Spleen (tissue), 11 donors: ENCODE results near the gene ESRRB. TPM values are rescaled to one million over a fixed set of nuclear protein-coding genes. Genes with fewer than 3 reads are reported as not detected.
A peak's percentile ranks its signal among the peaks of the same experiment; 100 is the strongest.

Experiments used
- DNase-seq: peaks from one replicate; pipeline ENCODE4 v3.0.0-alpha.2; 2020
- H3K27ac ChIP-seq, 8 donors: fragments of 200-600 bp; sonication (generic) in 7 of 8; 1 replicate in 4 of 8; 2 replicates in 4 of 8; pipeline versions ENCODE4 v1.5.0 to v1.8.0; 2016 to 2021; ENCODE audit warnings: inconsistent platforms in 4 of 8, mild to moderate bottlenecking in 4 of 8, moderate library complexity in 1 of 8
- H3K27me3 ChIP-seq, 7 donors: fragments of 200-600 bp; sonication (generic) in 6 of 7; replicated peaks in 1 of 7; 1 replicate in 4 of 7; 2 replicates in 3 of 7; pipeline versions ENCODE4 v1.5.0 to v1.8.0; 2016 to 2021; ENCODE audit warnings: inconsistent platforms in 3 of 7, mild to moderate bottlenecking in 1 of 7
- H3K36me3 ChIP-seq, 6 donors: fragments of 200-600 bp; sonication (generic) in 5 of 6; 1 replicate in 4 of 6; 2 replicates in 2 of 6; pipeline versions ENCODE4 v1.5.0 to v1.8.0; 2016 to 2021; ENCODE audit warnings: inconsistent platforms in 2 of 6
- H3K4me1 ChIP-seq, 6 donors: fragments of 200-600 bp; sonication (generic) in 5 of 6; 1 replicate in 3 of 6; 2 replicates in 3 of 6; pipeline versions ENCODE4 v1.5.0 to v1.8.0; 2016 to 2021; ENCODE audit warnings: inconsistent platforms in 3 of 6
- H3K4me3 ChIP-seq, 8 donors: fragments of 200-600 bp; sonication (generic) in 7 of 8; 1 replicate in 4 of 8; 2 replicates in 4 of 8; pipeline versions ENCODE4 v1.5.0 to v1.8.0; 2016 to 2021; ENCODE audit warnings: inconsistent platforms in 4 of 8, mild to moderate bottlenecking in 4 of 8, moderate library complexity in 2 of 8
- H3K9me3 ChIP-seq, 8 donors: fragments of 200-600 bp; sonication (generic) in 7 of 8; 1 replicate in 4 of 8; 2 replicates in 4 of 8; pipeline versions ENCODE4 v1.5.0 to v1.8.0; 2016 to 2021; ENCODE audit warnings: inconsistent platforms in 4 of 8
- CTCF ChIP-seq, 11 experiments: fragments of 200-600 bp in 7 of 11; fragments of 450-650 bp in 4 of 11; sonication (generic) in 4 of 11; IDR thresholded peaks in 8 of 11; conservative IDR thresholded peaks in 3 of 11; 1 replicate in 7 of 11; 2 replicates in 4 of 11; pipeline versions ENCODE4 v1.4.0 to v1.8.0; 2016 to 2021; ENCODE audit warnings: antibody characterized with exemption in 11 of 11, inconsistent platforms in 4 of 11, mild to moderate bottlenecking in 1 of 11
- POLR2A ChIP-seq, 3 donors: fragments of 450-650 bp; IDR thresholded peaks; one replicate each; pipeline ENCODE4 v1.5.1; 2017; ENCODE audit warnings: antibody characterized with exemption in 3 of 3, mild to moderate bottlenecking in 1 of 3
- POLR2AphosphoS5 ChIP-seq, 3 donors: sonication (generic); formaldehyde crosslinking; IDR thresholded peaks; one replicate each; pipeline ENCODE4 v1.5.1; 2017; ENCODE audit warnings: antibody characterized with exemption in 3 of 3
- WGBS, 5 donors: extraction: QIAGEN DNeasy Blood & Tissue Kit in 3 of 5; methylation state at CpG; one replicate each; pipeline versions ENCODE4 v1.1.5 to v1.1.7; 2013 to 2018; 5-methylcytosine and 5-hydroxymethylcytosine counted together
- intact Hi-C: fragments of 100-400 bp; cut with DNase I; formaldehyde crosslinking; loops from one replicate; pipeline ENCODE4 v1.15.0; 2023; ENCODE audit warnings: low total_unique reads
- polyA plus RNA-seq, 3 donors: library from polyadenylated mRNA; stranded (reverse); fragments of 200-250 nt; gene quantifications; one replicate each; pipeline ENCODE4 v1.2.1, GENCODE V29; 2013
- total RNA-seq, 7 donors: library from RNA; depleted of rRNA in 3 of 7; stranded (reverse); fragments of >200 nt in 3 of 7; fragmentation: NEBNext Ultra II Directional in 4 of 7; extraction: Animal tissue kit (Norgen Biotek cat#: 25700) in 4 of 7; gene quantifications; one replicate each; pipeline versions ENCODE4 v1.1.0 to v1.2.1, GENCODE V29; 2016 to 2021
- donor health status: healthy with polysubstance abuse.
- donor health status: DM: no; HTN: no; CAD: no; lungs with moderate emphysema.
- donor health status: DM: no; HTN: no; CAD: no.
- donor health status: Bipolar disorder and iron deficiency.
- donor health status: healthy.
- donor health status: DM: no; HTN: no; CAD: no.
- donor health status: DM: yes; HTN: yes; CAD: no.

ESRRB gene
- total and polyA plus RNA-seq, 10 donors, result 0.10 to 1.1 (median 0.72) TPM; not detected in 1

DNA sequence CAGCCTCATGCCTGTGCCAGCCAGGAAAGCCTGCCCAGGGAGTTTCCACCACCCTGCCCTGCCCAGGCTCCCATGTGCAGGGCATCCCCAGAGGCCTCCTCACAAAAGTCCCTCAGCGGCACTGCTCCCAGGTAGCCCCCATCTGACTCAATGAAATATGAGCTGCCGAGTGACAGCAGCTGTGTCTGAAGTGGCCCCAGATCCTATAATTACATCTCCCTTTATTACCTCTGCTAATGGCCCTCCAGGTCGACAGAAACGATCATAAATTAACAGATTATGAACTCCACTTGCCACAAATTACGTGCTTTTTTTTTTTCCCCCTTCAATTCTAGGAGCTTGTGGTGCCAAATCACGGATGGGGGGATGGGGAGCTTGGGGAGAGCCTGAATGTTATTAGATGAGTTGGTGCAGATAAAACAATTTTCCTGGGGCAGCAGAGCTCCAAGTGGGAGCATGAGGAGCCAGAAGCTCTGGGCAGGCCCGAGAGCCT lies 110.4 kb downstream of the ESRRB start:
- WGBS, 5 donors, result 69 to 81% (median 78%) methylated on average over 7 of the region's 7 CpGs

DNA sequence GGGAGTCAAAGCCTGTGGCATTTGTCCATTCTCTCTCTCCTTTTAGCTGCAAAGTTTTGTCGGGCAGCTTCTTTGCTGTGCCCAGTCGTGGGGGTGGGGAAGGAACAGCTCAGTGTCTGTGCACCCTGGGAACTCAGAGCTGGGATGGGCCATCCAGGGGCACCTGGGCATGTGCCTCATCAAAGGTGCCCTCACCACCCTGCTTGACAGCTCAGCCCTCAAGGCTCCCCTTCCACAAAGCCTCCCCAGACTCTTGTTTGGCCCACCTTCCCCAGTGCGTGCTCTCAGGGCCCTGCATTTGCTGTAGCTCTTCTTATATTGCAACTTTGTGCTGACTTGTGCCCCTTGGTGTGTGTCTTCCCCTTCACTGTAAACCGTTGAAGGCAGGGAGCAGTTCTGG lies 112.6 kb downstream of the ESRRB start:
- Histone ChIP-seq H3K9me3 (no peaks in the 10 kb centered on the region), H3K27me3 (peaks cover 0 to 4% (median 0%) of the 10 kb centered on the region in 7 donors), H3K4me3 (no peak overlapping the region), H3K27ac (no peak overlapping the region), H3K36me3 (no peaks in the 10 kb centered on the region), H3K4me1 (no peaks in the 10 kb centered on the region)
- intact Hi-C loops, result no loop called here
- peak; percentile 60 for DNase-seq
- WGBS, 5 donors, result 81 to 89% (median 85%) methylated on average over 4 of the region's 4 CpGs
- TF ChIP-seq POLR2A (IDR thresholded peaks at IDR 0.05) (no peak), POLR2AphosphoS5 (IDR thresholded peaks at IDR 0.05) (no peak), CTCF (IDR thresholded peaks at IDR 0.05 in 8 of 11, conservative IDR thresholded peaks at IDR 0.05 in 3 of 11) (no peak)

More for the DNA sequence above, 110.4 kb downstream of the ESRRB start:
- no peak overlapping the region for H3K4me3 ChIP-seq
- H3K27ac ChIP-seq, result no peak overlapping the region
- TF ChIP-seq POLR2AphosphoS5 (IDR thresholded peaks at IDR 0.05) (no peak), CTCF (IDR thresholded peaks at IDR 0.05 in 8 of 11, conservative IDR thresholded peaks at IDR 0.05 in 3 of 11) (no peak), POLR2A (IDR thresholded peaks at IDR 0.05) (no peak)
- H3K9me3 ChIP-seq, result no peaks in the 10 kb centered on the region
- H3K36me3 ChIP-seq, result no peaks in the 10 kb centered on the region
- H3K27me3 ChIP-seq, result peaks cover 0 to 4% (median 0%) of the 10 kb centered on the region in 7 donors
- intact Hi-C loops, result no loop called here
- H3K4me1 ChIP-seq, result no peaks in the 10 kb centered on the region
- peak; percentile 25 for DNase-seq

DNA sequence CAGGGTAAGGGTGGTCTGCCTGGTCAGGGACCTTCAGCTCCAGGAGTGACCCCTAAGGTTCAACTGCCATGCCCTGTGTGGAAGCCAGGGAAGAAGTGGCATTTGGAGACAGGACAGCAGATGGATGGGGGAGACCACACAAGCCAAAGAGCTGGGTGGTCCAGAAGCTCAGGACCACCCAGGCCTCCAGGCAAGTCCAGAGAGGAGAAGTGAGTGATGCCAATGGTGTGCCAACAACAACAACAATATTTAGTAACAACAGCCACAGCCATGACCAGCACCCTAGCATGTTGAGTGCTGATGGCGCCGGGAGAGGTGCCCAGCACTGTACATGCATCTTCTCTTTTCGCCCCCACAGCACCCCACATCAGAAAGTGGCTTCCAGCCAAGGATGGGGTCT lies 113.7 kb downstream of the ESRRB start:
- no peak for TF ChIP-seq CTCF (IDR thresholded peaks at IDR 0.05 in 8 of 11, conservative IDR thresholded peaks at IDR 0.05 in 3 of 11)
- no peak for TF ChIP-seq POLR2A (IDR thresholded peaks at IDR 0.05)
- TF ChIP-seq POLR2AphosphoS5 (IDR thresholded peaks at IDR 0.05), result no peak
- Histone ChIP-seq H3K27ac (no peak overlapping the region), H3K27me3 (peaks cover 0 to 4% (median 0%) of the 10 kb centered on the region in 7 donors), H3K9me3 (no peaks in the 10 kb centered on the region), H3K36me3 (no peaks in the 10 kb centered on the region), H3K4me3 (no peak overlapping the region), H3K4me1 (no peaks in the 10 kb centered on the region)
- no peak for DNase-seq
- whole genome bisulfite sequencing, 5 donors, result 86 to 95% (median 92%) methylated on average over 3 of the region's 3 CpGs
- intact Hi-C loops, result no loop called here

GRCh38 chr14:76490111-76490510 lies 114.2 kb downstream of the ESRRB start:
- no peaks in the 10 kb centered on the region for H3K4me1 ChIP-seq
- H3K9me3 ChIP-seq, result no peaks in the 10 kb centered on the region
- intact Hi-C loops, result no loop called here
- H3K27me3 ChIP-seq, result peaks cover 0 to 4% (median 0%) of the 10 kb centered on the region in 7 donors
- WGBS, 5 donors, result 81 to 94% (median 88%) methylated on average over 2 of the region's 2 CpGs
- H3K36me3 ChIP-seq, result no peaks in the 10 kb centered on the region
- no peak for DNase-seq
- no peak overlapping the region for H3K27ac ChIP-seq
- H3K4me3 ChIP-seq, result no peak overlapping the region
- TF ChIP-seq CTCF (IDR thresholded peaks at IDR 0.05 in 8 of 11, conservative IDR thresholded peaks at IDR 0.05 in 3 of 11) (no peak), POLR2A (IDR thresholded peaks at IDR 0.05) (no peak), POLR2AphosphoS5 (IDR thresholded peaks at IDR 0.05) (no peak)
